HG02852 (cell line): ENCODE measurements around the gene TTBK1.

ENCODE experiments used
- ATAC-seq: cut with Tn5 transposase; IDR thresholded peaks from one replicate; pipeline ENCODE4 v1.9.1; 2021; ENCODE audit warnings: mild to moderate bottlenecking, moderate library complexity; ENCODE audit not compliant: unreplicated experiment

TTBK1 gene

DNA sequence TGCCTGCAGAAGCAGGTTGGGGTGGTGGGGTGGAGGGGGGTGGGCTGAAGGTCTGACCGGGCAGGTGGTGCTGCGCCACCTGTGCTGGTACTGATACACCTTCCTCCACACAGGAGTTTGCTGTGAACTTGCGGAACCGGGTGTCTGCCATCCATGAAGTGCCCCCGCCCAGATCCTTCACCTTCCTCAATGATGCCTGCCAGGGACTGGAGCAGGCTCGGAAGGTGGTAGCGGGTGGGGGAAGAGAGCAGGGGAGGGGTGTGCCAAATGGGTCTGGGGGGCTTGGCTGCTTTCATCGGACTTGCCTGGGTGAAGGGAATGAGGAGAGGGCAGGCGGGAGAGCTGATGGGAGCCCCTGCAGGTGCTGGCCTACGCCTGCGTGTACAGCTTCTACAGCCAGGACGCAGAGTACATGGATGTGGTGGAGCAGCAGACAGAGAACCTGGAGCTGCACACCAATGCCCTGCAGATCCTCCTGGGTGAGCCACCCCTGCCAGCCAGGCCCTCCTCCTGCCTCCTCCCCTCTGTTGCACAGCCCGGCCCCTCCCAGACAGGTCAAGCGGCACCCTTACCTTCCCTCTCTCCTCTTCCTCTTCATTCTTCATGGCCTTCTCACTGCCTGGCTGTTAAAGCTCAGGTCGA, 20.7 kb upstream of the TTBK1 start:
- ATAC-seq, result no peak

GRCh38 chr6:43223175-43223574, 20.1 kb upstream of the TTBK1 start:
- ATAC-seq, result no peak

DNA sequence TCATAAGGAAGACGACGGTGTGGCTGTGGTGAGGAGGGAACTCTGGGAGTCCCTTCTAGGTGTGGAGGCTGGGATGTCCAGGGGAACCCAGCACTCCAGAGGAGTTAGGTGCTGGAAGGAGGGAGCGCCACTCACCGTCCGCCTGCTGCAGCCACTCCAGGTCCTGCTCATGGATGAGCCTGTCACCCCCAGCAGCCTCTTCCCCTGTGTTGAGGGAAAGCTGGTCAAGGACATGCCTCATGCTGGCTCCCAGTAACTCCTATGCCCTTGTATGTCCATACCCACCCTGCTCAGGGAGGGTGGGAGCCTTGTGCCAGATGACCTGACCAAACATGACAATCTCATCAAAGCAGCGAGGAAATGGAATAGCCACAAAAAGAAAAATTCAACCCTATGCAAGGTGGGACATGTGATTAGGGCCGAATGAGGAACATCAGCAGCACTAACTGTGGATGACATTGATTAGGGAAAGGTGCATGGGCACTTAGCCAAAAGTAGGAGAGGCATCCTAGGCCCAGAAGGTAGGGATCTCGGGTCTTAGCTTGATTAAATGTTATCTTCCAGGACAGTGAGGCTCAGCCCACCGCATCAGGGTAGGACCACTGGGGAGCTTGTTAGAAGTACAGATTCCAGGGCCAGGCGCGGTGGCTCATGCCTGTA, 17.0 kb upstream of the TTBK1 start:
- ATAC-seq, result no peak

DNA sequence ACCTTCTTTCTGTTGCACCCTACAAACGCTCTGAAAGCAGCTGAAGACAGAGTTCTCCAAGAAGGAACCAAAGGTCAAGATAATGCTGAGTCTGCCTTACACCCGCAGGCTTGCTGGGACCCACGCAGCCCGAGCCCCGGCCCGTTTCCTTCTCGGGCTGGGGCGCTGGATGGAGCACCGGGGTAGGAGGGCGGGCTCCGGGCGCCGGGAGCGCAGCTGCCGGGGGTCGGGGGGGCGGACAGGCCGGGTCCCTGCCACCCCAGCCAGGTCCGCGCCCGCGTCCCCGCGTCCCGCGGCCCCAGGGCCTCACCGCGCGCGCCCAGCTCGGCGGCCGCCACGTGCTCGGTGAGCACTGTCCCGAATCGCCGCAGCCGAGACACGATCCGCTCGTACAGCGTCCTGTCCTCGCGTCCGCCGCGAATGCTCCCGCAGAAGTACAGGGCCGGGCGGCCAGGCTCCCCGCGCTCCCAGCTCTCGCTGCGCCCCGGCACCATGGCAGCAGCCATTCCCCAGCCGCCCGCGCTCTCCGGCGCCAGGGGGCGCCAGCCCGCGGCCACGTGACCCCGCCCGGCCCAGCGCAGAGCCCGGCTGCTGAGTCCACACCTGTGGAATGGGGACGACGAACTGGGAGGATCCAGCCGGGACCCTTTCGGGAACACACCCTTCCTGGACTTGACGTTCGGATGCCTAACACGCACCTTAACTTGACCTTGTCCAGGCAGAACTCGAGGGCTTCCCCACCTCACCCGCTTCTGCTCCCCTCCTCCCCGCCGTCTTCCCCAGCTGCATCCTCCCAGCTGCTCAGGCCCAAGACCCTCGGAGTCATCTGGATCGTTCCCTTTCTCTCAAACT, 14.1 kb upstream of the TTBK1 start, which contains the start of gene DNPH1:
Gene DNPH1, minus strand, starts transcription at position 531 of the 852 bp plus-strand sequence. Its CDS starts 25 bp downstream, at position 506.
- peak; percentile 75 for ATAC-seq

DNA sequence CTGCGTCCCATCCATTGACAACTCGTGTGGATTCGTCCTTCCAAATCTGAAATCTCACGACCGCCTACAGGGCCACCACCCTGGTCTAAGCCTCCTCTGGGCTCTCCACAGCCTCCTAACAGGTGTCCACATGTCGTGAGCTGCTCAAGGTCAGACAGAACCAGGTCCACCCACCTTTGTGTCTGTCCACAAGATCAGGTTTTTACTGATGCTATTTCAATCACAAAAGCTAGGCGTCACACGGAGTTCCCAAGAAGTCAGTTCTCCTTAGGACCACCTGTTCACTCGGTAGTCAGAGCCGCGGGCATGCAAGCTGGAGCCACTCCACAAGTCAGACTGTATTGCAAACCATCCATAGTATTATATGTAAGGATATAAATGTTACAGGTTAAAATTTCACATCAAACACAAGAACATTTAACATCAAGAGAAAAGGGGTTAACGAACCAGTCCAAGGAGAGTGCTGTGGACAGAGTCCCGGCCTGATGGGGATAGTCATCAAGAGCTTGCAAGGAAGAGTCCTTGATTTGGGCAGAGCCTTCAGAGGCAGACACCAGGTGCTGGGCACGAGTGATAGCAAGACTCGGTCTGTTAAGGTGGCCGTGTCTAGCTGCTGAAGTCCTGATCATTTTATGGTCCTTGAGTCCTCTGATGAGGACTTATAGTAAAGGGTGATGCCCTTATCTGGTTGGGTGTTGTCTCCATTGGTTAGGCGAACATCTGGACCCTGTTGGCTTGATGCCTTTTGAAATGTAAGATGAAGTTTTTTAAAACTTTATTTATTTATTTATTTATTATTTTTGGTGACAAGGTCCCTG, 13.3 kb upstream of the TTBK1 start:
- no peak for ATAC-seq

DNA sequence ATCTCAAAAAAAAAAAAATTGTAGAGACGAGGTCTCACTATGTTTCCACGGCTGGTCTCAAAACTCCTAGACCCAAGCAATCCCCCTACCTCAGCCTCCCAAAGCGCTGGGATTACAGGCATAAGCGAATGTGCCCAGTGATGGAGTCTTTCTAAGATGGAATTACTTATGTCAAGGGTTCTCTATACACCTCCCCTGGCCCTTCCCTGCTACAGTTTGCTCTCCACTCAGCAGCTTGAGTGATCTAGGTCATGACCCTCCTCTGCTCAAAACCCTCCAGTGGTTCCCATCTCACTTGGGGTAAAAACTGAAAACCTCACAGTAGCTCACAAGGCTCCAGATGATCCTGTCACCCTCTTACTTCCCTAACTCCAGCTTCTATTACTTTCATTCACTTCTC, 12.2 kb upstream of the TTBK1 start:
- ATAC-seq, result no peak

DNA sequence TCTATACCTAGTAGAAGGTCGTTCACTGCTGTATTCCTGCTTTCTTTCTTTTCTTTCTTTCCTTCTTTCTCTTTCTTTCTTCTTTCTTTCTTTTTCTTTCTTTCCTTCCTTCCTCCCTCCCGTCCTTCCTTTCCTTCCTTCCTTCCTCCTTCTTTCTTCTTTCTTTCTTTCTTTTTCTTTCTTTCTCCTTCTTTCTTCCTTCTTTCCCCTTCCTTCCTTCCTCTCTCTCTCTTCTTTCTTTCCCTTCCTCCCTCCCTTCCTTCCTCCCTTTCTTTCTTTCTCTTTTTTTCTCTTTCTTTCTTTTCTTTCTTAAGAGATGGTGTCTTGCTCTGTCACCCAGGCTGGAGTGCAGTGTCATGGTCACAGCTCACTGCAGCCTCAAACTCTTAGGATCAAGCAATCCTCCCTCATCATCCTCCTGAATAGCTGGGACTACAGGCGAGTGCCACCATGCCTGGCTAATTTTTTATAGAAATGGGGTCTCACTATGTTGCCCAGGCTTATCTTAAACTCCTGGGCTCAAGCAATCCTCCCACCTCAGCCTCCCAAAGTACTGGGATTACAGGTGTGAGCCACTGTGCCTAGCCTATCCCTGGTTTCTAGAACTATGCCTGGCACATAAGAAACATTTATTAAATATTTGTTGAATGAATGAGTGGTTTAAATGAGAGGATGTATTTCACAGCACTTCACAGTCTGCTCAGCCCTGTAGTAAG, 11.4 kb upstream of the TTBK1 start:
- ATAC-seq, result no peak

- no peak for ATAC-seq
Measured at GRCh38 chr6:43235841-43236240, 7.4 kb upstream of the TTBK1 start.

DNA sequence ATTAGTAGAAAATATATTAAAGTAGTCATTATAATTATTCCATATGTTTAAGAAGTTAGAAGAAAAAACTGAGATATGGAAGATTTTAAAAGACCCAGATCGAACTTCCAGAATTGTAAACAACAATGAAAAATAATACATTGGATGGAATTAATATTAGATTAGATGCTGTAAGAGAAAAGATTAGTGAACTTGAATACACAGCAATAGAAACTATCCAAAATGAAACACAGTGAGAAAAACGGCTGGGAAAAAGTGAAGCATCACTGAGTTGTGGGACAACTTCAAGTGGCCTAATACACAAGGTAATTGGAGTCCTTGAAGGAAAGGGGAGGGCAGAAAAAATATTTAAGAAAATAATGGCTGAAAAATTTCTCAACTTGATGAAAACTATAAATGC, 4.2 kb upstream of the TTBK1 start:
- no peak for ATAC-seq

- no peak for ATAC-seq
Measured at GRCh38 chr6:43240950-43241349, 2.3 kb upstream of the TTBK1 start.

DNA sequence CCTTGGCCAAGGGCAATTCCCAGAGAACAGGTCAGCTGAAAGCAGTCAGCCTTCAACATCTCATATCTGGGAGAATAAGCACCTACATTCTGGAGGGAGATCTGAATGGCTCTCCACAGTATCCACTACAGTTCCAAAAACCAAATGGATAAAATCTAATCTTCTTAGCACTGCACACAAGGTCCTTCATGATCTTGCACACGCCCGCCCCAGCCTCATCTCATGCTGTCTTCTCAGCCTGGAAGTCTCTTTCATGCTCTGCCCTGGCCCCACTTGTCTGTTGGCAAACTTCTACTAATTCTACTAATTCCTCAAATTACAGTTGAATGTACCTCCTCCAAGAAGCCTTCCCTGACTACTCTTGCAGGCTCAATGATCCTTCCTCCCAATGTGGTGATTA, 1.8 kb upstream of the TTBK1 start:
- no peak for ATAC-seq

GRCh38 chr6:43243664-43244321, 512 bp downstream of the TTBK1 start:
- no peak for ATAC-seq

DNA sequence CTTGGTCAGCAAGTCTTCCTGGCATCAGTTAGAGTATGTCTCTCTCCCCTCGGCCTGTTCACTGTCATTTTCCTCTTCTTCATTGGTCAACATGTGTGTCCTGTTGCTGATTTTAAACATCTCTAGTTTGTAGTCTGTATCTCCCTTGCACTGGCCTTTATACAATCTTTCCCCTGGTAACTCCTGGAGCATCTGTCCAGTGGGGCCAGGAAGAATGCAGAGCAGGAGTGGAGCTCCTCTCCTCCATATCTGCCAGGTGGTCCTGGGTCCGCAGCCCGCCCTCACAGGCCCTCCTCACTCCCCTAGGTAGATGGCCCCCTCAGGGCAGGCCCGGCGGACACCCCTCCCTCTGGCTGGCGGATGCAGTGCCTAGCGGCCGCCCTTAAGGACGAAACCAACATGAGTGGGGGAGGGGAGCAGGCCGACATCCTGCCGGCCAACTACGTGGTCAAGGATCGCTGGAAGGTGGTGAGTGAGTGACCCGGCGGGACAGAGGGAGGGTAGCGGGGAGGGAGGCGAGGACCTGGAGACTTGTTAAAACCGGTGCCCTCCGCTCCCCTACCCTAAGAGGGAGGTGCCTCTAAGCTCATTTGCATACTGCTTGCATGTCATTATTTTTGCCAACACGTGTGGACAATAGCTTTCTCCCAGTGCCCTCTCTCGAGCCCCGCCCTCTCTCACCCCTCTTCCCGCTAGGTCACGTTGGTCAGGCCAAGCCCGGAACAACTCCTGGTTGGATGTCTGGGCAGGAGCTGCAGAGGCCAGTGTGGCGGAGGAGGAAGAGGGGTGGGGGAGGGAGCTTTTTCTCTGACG, 3.2 kb downstream of the TTBK1 start:
- ATAC-seq, result peak; percentile 23

DNA sequence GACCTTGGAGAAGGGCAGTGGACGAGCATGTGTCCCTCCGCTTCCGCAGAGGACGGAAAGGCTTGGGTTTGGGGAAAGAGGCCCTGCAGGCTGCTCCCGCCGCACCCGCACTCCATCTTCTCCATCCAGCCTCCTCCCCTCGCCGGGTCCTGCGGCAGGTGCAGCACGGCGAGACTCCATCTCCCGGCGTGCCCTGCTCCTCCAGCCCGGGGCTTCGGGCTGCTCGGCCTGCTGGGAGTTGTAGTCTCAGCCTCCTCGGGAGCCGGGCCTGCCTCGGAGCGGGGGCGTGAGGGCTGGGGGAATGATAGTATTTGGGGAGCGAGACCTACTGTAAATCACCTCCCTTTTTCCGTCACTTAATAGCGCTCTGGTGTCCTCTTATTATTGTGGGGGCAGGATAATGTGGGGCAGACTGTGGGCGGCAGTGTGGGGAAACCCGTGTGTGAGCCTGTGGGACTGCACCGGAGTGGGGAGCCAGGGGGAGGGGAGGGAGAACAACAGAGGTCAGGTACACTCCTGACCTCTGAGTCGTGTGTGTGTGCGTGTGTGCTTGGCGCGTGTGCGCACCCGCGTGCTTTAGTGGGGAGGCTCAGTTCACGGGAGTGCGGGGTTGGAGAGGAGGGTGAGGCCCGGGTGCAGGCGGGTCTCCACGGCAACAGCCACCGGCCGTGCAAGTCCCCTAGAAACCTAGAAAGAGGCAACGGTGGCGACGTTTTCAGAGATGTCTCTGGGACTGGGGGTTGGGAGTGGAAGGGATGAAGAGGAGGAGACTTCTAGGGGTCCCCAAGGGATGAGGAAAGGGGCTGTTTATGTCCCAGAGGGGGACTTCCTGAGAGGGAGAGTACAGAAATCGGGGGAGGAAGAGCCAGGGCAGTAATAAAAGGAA, 4.1 kb downstream of the TTBK1 start:
- ATAC-seq, result peak; percentile 82

DNA sequence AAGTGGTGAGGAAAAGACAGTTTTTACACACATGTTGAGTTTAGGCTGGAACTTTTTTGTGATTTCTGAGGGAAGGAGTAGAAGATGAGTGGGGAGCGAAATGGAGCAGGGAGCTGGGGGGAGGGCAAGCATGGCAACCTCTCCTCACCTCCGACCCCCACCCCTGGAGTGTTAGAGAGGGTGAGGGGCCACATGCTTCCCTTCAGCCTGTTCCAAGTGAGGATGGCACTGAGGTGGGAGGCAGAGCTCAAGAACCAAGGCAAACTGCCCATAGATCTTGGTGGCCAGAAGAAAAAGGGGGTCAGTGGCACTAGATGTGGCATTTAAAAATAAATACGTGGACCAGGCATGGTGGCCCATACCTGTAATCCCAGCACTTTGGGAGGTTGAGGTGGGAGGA, 4.8 kb downstream of the TTBK1 start:
- no peak for ATAC-seq

DNA sequence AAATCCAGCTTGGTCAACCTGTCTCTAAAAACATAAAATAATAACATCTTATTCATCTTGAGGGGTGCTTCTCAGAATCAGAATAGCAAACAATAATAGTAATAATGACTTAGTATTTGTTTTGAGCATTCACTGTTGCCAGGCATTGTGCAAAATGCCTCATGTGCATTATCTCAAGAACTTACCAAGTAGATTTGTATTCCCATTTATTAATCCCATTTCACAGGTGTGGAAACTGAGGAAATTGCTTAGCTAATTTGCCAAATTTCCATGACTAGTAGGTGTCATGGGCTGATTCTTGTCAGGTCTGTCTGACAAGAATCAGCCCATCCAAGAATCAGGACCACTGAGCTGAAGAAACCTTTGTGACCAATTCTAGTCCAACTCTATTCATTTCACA, 5.5 kb downstream of the TTBK1 start:
- ATAC-seq, result no peak

GRCh38 chr6:43250992-43251373, 7.7 kb downstream of the TTBK1 start:
- no peak for ATAC-seq

GRCh38 chr6:43253401-43253800, 10.1 kb downstream of the TTBK1 start:
- no peak for ATAC-seq
